GM12878 (cell line): ENCODE results near the gene ARMC8. TPM values are rescaled to one million over a fixed set of nuclear protein-coding genes. Genes with fewer than 3 reads are reported as not detected.

ENCODE experiments used
- ATAC-seq: fragments of 200-7000 bp; cut with Tn5 transposase; 3 replicates; pipeline ENCODE4 v1.9.1; 2020; ENCODE audit warnings: mild to moderate bottlenecking, moderate library complexity
- BruUV-seq: library from RNA; stranded (reverse); fragments of 400-500 nt; replicated peaks from 2 replicates; lab custom pipeline; 2021; lab: Mats Ljungman, UMichigan
- CTCF ChIA-PET: fragments of 300-600 bp; sonication (Branson Sonifier 250); formaldehyde crosslinking; extraction: SDS; loops from one replicate; lab custom pipeline; 2021; ENCODE audit warnings: inconsistent platforms; lab: Yijun Ruan, JAX
- POLR2A ChIA-PET: fragments of 350-600 bp; formaldehyde crosslinking; extraction: SDS; loops from one replicate; lab custom pipeline; 2021; ENCODE audit warnings: inconsistent platforms; lab: Charles Lee
- RAD21 ChIA-PET: fragments of 300-600 bp; sonication (Branson Sonifier 250); formaldehyde crosslinking; loops from one replicate; lab custom pipeline; 2023; ENCODE audit warnings: antibody characterized with exemption; ENCODE audit not compliant: unreplicated experiment; lab: Charles Lee
- SMC1A ChIA-PET: fragments of 300-600 bp; sonication (Branson Sonifier 250); formaldehyde crosslinking; loops from one replicate; lab custom pipeline; 2023; ENCODE audit not compliant: unreplicated experiment, uncharacterized antibody; lab: Charles Lee
- DNase-seq: peaks from one replicate; pipeline ENCODE4 v3.0.0-alpha.2; 2011; ENCODE audit warnings: low read depth, low spot score
- FAIRE-seq: peaks from 3 replicates; lab custom pipeline; 2011; peaks lifted over from hg19 to GRCh38; lab: Jason Lieb, UNC
- H2AFZ ChIP-seq: 2 replicates; pipeline ENCODE4 v1.6.0; 2011; ENCODE audit warnings: low read depth, low read length, control low read depth; ENCODE audit not compliant: control insufficient read depth
- H3K27ac ChIP-seq: 2 replicates; pipeline ENCODE4 v1.5.1; 2011; ENCODE audit warnings: control low read depth; ENCODE audit not compliant: control insufficient read depth, insufficient read depth
- H3K27me3 ChIP-seq, 2 experiments: replicated peaks in 1 of 2; 2 replicates each; pipeline versions ENCODE4 v1.6.0 to v1.6.1; 2011; ENCODE audit warnings: low read length in 1 of 2; ENCODE audit not compliant: control insufficient read depth in 2 of 2, insufficient read depth in 2 of 2
- H3K36me3 ChIP-seq, 2 experiments: 2 replicates each; pipeline ENCODE4 v1.5.1; 2011; ENCODE audit warnings: low read length in 1 of 2; ENCODE audit not compliant: control insufficient read depth in 2 of 2, insufficient read depth in 2 of 2
- H3K4me1 ChIP-seq: 2 replicates; pipeline ENCODE4 v1.6.1; 2011; ENCODE audit warnings: mild to moderate bottlenecking, low read length, moderate library complexity, mixed read lengths; ENCODE audit not compliant: control insufficient read depth, insufficient read depth
- H3K4me2 ChIP-seq: 2 replicates; pipeline ENCODE4 v1.6.0; 2011; ENCODE audit warnings: control low read depth; ENCODE audit not compliant: control insufficient read depth, insufficient read depth
- H3K4me3 ChIP-seq: fragments of 200-600 bp; sonication (generic); 2 replicates; pipeline ENCODE4 v1.5.1; 2016
- H3K79me2 ChIP-seq: 2 replicates; pipeline ENCODE4 v1.6.0; 2011; ENCODE audit warnings: low read length; ENCODE audit not compliant: control insufficient read depth, insufficient read depth
- H3K9ac ChIP-seq: 2 replicates; pipeline ENCODE4 v1.8.0; 2011; ENCODE audit warnings: low read length, control low read depth, mixed read lengths; ENCODE audit not compliant: control insufficient read depth, insufficient read depth
- H3K9me3 ChIP-seq: replicated peaks from 3 replicates; pipeline ENCODE4 v1.5.1; 2011; ENCODE audit warnings: mild to moderate bottlenecking, low read length; ENCODE audit not compliant: control insufficient read depth, insufficient read depth
- H4K20me1 ChIP-seq: 2 replicates; pipeline ENCODE4 v1.6.0; 2011; ENCODE audit not compliant: control insufficient read depth, insufficient read depth
- FOXM1 ChIP-seq: IDR thresholded peaks from 2 replicates; pipeline ENCODE4 v1.6.1; 2012; ENCODE audit warnings: low read depth, mild to moderate bottlenecking, inconsistent platforms, low read length, moderate library complexity
- HCFC1 ChIP-seq: fragments of 150-350 bp; IDR thresholded peaks from 2 replicates; pipeline ENCODE4 v1.6.1; 2014; ENCODE audit warnings: low read length
- MXI1 ChIP-seq: fragments of 150-350 bp; IDR thresholded peaks from 2 replicates; pipeline ENCODE4 v1.6.1; 2011; ENCODE audit warnings: low read depth, mild to moderate bottlenecking, inconsistent platforms, low read length, improper control_type of control experiment
- NKRF ChIP-seq: fragments of 450-650 bp; conservative IDR thresholded peaks from 2 replicates; pipeline ENCODE4 v1.6.1; 2017; ENCODE audit warnings: mild to moderate bottlenecking, moderate library complexity
- SMAD5 ChIP-seq: IDR thresholded peaks from 2 replicates; pipeline ENCODE4 v1.6.1; 2016; ENCODE audit warnings: antibody characterized with exemption, low read depth
- SMARCA5 ChIP-seq: fragments of 450-650 bp; IDR thresholded peaks from 2 replicates; pipeline ENCODE4 v1.6.1; 2017; ENCODE audit warnings: mild to moderate bottlenecking
- SREBF1 ChIP-seq: IDR thresholded peaks from 2 replicates; pipeline ENCODE4 v1.6.1; 2012; ENCODE audit warnings: mild to moderate bottlenecking, low read length
- STAT3 ChIP-seq: IDR thresholded peaks from 2 replicates; pipeline ENCODE4 v1.6.1; 2011; ENCODE audit warnings: low read depth, low read length, improper control_type of control experiment
- TCF7 ChIP-seq: IDR thresholded peaks from 2 replicates; pipeline ENCODE4 v1.6.1; 2014; ENCODE audit warnings: antibody characterized with exemption, borderline replicate concordance
- WGBS: methylation state at CpG from one replicate; pipeline ENCODE4 v1.1.6; 2016; ENCODE audit warnings: low lambda C conversion rate; ENCODE audit not compliant: insufficient replicate concordance, insufficient coverage; ENCODE audit errors: missing lambda C conversion rate; 5-methylcytosine and 5-hydroxymethylcytosine counted together
- in situ Hi-C: fragments of 300-500 bp; cut with MboI; formaldehyde crosslinking; loops from 9 replicates; pipeline ENCODE4 v1.14.3; 2018; ENCODE audit warnings: mixed read lengths
- intact Hi-C: fragments of 100-400 bp; cut with micrococcal nuclease; formaldehyde crosslinking; loops from one replicate; pipeline ENCODE4 v1.14.2; 2022; ENCODE audit not compliant: unreplicated experiment
- polyA plus RNA-seq, 11 experiments: library from polyadenylated mRNA; depleted of rRNA in 4 of 11; unstranded in 6 of 11; stranded (reverse) in 5 of 11; fragments of >200 nt; fragmentation: Nextera tagmentation in 4 of 11; fragmentation: Illumina TruSeq in 1 of 11; extraction: Ambion mirVana in 4 of 11; extraction: Trizol in 1 of 11; gene quantifications; 1 replicate in 1 of 11; 2 replicates in 10 of 11; pipeline versions ENCODE4 v1.2.1 to v1.2.3, GENCODE V29; 2011 to 2016; ENCODE audit warnings: inconsistent platforms in 2 of 11, missing spikeins in 2 of 11, low read depth in 1 of 11
- total RNA-seq, 4 experiments: library from RNA; depleted of rRNA in 3 of 4; stranded (reverse); fragments of >200 nt in 3 of 4; fragmentation: Illumina TruSeq in 1 of 4; extraction: Trizol in 1 of 4; gene quantifications; 2 replicates each; pipeline versions ENCODE4 v1.2.1 to v1.2.3, GENCODE V29; 2013 to 2021

Gene ARMC8
- total and polyA plus RNA-seq, 10 of the 15 experiments (the other 5 are each of a cell fraction or from before 2014, with no cell fraction given), result 29.8 to 93.4 (median 45.3) TPM

DNA sequence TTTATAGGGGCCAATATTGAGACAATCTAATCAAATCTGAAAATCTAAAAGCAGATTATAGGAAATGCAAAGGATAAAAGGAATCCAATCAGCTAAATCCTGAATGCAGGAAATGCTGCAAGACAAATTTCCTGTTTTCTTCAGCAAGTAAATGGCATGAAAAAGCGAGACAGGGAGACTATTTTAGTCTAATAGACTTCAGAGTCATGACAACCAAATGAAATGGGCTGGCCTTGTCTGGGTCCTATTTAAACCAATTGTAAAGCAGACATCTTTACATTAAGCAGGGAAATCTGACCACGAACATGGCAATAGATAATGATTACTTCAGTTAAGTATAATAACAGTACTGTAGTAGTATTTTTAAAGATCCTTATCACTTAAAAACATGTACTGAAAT, 14.5 kb upstream of the ARMC8 start:
- Histone ChIP-seq H3K79me2 (peaks cover 16% of the 10 kb centered on the region), H3K27me3 (no peaks in the 10 kb centered on the region), H3K4me1 (no peaks in the 10 kb centered on the region; the same call in none of the 2 replicates), H3K9ac (no peak overlapping the region), H4K20me1 (no peaks in the 10 kb centered on the region), H3K4me2 (peak overlapping the region; percentile 54), H2AFZ (no peak overlapping the region), H3K9me3 (no peaks in the 10 kb centered on the region), H3K36me3 (peaks cover 0 to 13% of the 10 kb centered on the region in 2 experiments; a peak in 2 of 4 replicates), H3K27ac (no peak overlapping the region), H3K4me3 (no peak overlapping the region)
- ChIA-PET CTCF (interaction anchor here (1.0 to 3.0 kb wide), 4 partner anchors 10 to 15 kb away, joined by 3 to 12 read pairs (median 7); partner anchors contain the start of gene ARMC8), RAD21 (interaction anchor here (1.1 to 1.4 kb wide), 2 partner anchors 13 to 104 kb away, joined by 3 to 4 read pairs; no protein-coding TSS in a partner anchor), SMC1A (interaction anchor here (0.7 to 4.4 kb wide), 4 partner anchors 15 to 1110 kb away, joined by 3 to 34 read pairs (median 4); partner anchors contain the start of gene ARMC8), POLR2A (interaction anchor here (4.1 kb wide), 1 partner anchor 15 kb away, joined by 20 read pairs; the partner anchor contains the start of gene ARMC8)
- TF ChIP-seq SMAD5 (no peak), SREBF1 (no peak), FOXM1 (no peak), SMARCA5 (no peak), MXI1 (no peak), NKRF (no peak), TCF7 (no peak), STAT3 (no peak), HCFC1 (no peak)
- intact Hi-C loops (no loop called here), in situ Hi-C loops (no loop called here)
- 75% methylated on average over 2 of the region's 2 CpGs for WGBS
- DNase-seq, result no peak
- BruUV-seq, result no TSS peak
- no peak for FAIRE-seq
- ATAC-seq, result no peak
